SU-DHL-6 (cell line): ENCODE measurements around the gene IL24.

Experiments
- H2AFZ ChIP-seq: fragments of 200-600 bp; sonication (generic); 2 replicates; pipeline ENCODE4 v1.6.1; 2014; ENCODE audit warnings: low read depth, mild to moderate bottlenecking, moderate library complexity, mixed read lengths, antibody characterized with exemption, low read length; ENCODE audit not compliant: severe bottlenecking
- H3F3A ChIP-seq: fragments of 200-600 bp; shearing (Covaris generic); 2 replicates; pipeline ENCODE4 v1.6.0; 2016; ENCODE audit warnings: antibody characterized with exemption, mild to moderate bottlenecking; ENCODE audit not compliant: insufficient read depth
- H3K27ac ChIP-seq: fragments of 200-600 bp; sonication (generic); 2 replicates; pipeline ENCODE4 v1.5.1; 2016; ENCODE audit warnings: low read depth, mild to moderate bottlenecking, low read length, moderate library complexity, mixed read lengths
- H3K27me3 ChIP-seq: fragments of 200-600 bp; sonication (generic), shearing (Covaris generic); 2 replicates; pipeline ENCODE4 v1.6.0; 2014; ENCODE audit warnings: mild to moderate bottlenecking, low read length
- H3K36me3 ChIP-seq: fragments of 200-600 bp; sonication (generic); 2 replicates; pipeline ENCODE4 v1.6.1; 2014; ENCODE audit warnings: mild to moderate bottlenecking, low read length, mixed read lengths
- H3K4me2 ChIP-seq: fragments of 300-600, 200-600 bp; shearing (Covaris generic), sonication (generic); 2 replicates; pipeline ENCODE4 v1.6.0; 2014; ENCODE audit warnings: low read length, low read depth, mild to moderate bottlenecking; ENCODE audit not compliant: poor library complexity, severe bottlenecking
- H3K4me3 ChIP-seq: fragments of 200-600 bp; sonication (generic); 2 replicates; pipeline ENCODE4 v1.5.1; 2014; ENCODE audit warnings: antibody characterized with exemption, low read length, mild to moderate bottlenecking, mixed read lengths; ENCODE audit not compliant: insufficient read depth, poor library complexity, severe bottlenecking
- H3K79me2 ChIP-seq: fragments of 200-600 bp; sonication (generic); 2 replicates; pipeline ENCODE4 v1.6.1; 2014; ENCODE audit warnings: mild to moderate bottlenecking, low read length, moderate library complexity; ENCODE audit not compliant: insufficient read depth
- H3K9ac ChIP-seq: fragments of 200-600 bp; sonication (generic); 2 replicates; pipeline ENCODE4 v1.7.0; 2014; ENCODE audit warnings: mild to moderate bottlenecking, low read length
- H3K9me2 ChIP-seq: fragments of 200-600 bp; sonication (generic); replicated peaks from 2 replicates; pipeline ENCODE4 v1.6.1; 2014; ENCODE audit warnings: low read length; ENCODE audit not compliant: insufficient read depth
- H3K9me3 ChIP-seq: fragments of 200-600 bp; sonication (generic); 2 replicates; pipeline ENCODE4 v1.6.1; 2014; ENCODE audit warnings: low read length, mixed read lengths; ENCODE audit not compliant: insufficient read depth
- H4K20me1 ChIP-seq: fragments of 200-600 bp; sonication (generic); 2 replicates; pipeline ENCODE4 v1.6.1; 2014; ENCODE audit warnings: low read depth, mild to moderate bottlenecking, antibody characterized with exemption, low read length, moderate library complexity, mixed read lengths
- CTCF ChIP-seq: fragments of 200-600 bp; sonication (generic); IDR thresholded peaks from one replicate; pipeline ENCODE4 v1.5.1; 2017; ENCODE audit warnings: antibody characterized with exemption, mild to moderate bottlenecking, low read length, moderate library complexity; ENCODE audit not compliant: insufficient read depth, poor library complexity, severe bottlenecking
- EZH2phosphoT487 ChIP-seq: fragments of 200-600 bp; sonication (generic), shearing (Covaris generic); conservative IDR thresholded peaks from 2 replicates; pipeline ENCODE4 v1.6.1; 2018; ENCODE audit warnings: mild to moderate bottlenecking, antibody characterized with exemption, low read length, moderate library complexity, mixed read lengths

IL24 gene

GRCh38 chr1:206903687-206904086 is 6.4 kb downstream of the IL24 start:
- Histone ChIP-seq H3K79me2 (no peaks in the 10 kb centered on the region), H3K27me3 (peaks cover 3% of the 10 kb centered on the region; the same call in 1 of the 2 replicates), H3K4me3 (no peak overlapping the region), H3K4me2 (no peak overlapping the region), H3K36me3 (no peaks in the 10 kb centered on the region), H3K9ac (no peak overlapping the region), H2AFZ (no peak overlapping the region), H3K9me3 (no peaks in the 10 kb centered on the region), H3K27ac (no peak overlapping the region), H3K9me2 (no peaks in the 10 kb centered on the region), H3F3A (no peaks in the 10 kb centered on the region), H4K20me1 (no peaks in the 10 kb centered on the region)
- no peak for TF ChIP-seq CTCF
- no peak for TF ChIP-seq EZH2phosphoT487

GRCh38 chr1:206904423-206905142 is 7.3 kb downstream of the IL24 start:
- no peaks in the 10 kb centered on the region for H4K20me1 ChIP-seq
- peaks cover 3% of the 10 kb centered on the region; the same call in 1 of the 2 replicates for H3K27me3 ChIP-seq
- no peaks in the 10 kb centered on the region for H3K36me3 ChIP-seq
- H3F3A ChIP-seq, result no peaks in the 10 kb centered on the region
- no peaks in the 10 kb centered on the region for H3K9me2 ChIP-seq
- H3K4me3 ChIP-seq, result no peak overlapping the region
- H3K9ac ChIP-seq, result no peak overlapping the region
- H3K4me2 ChIP-seq, result no peak overlapping the region
- no peaks in the 10 kb centered on the region for H3K9me3 ChIP-seq
- H3K27ac ChIP-seq, result no peak overlapping the region
- H2AFZ ChIP-seq, result no peak overlapping the region
- TF ChIP-seq CTCF (no peak), EZH2phosphoT487 (no peak)
- no peaks in the 10 kb centered on the region for H3K79me2 ChIP-seq

- Histone ChIP-seq H3K9me2 (no peaks in the 10 kb centered on the region), H3K36me3 (no peaks in the 10 kb centered on the region), H3K27me3 (peaks cover 3% of the 10 kb centered on the region; the same call in 1 of the 2 replicates), H3K4me3 (no peak overlapping the region), H3K79me2 (no peaks in the 10 kb centered on the region), H2AFZ (no peak overlapping the region), H3K9ac (no peak overlapping the region), H3K4me2 (no peak overlapping the region), H3F3A (no peaks in the 10 kb centered on the region), H4K20me1 (no peaks in the 10 kb centered on the region), H3K27ac (no peak overlapping the region), H3K9me3 (no peaks in the 10 kb centered on the region)
- TF ChIP-seq CTCF (no peak), EZH2phosphoT487 (no peak)
Observed at GRCh38 chr1:206905295-206906164, 8.3 kb downstream of the IL24 start.
